GF-D8 (cell line): ENCODE data around the gene MORC4.

Experiments
- DNase-seq: peaks from one replicate; lab custom pipeline; 2025; lab: John Stamatoyannopoulos, UW

Gene MORC4

DNA sequence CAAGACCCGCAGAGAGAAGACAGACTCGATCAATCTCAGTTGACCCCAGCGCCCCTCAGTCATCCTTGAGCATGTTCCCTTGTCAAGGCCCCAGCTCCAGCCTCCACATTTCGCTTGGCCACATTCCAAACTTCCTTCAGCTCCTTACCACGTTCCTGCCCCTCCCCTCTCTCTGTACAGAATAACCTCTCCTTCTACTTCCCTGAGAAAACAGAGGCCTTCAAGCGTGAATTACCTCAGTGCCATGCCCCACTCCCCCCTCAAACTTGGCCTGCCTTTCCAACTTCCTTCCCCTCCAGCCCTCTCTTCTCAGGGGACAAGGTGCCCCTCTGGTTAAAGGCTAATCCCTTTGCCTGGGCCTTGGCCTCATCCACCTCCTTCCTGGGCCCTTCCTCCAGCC, 93.7 kb downstream of the MORC4 start:
- DNase-seq: no peak

DNA sequence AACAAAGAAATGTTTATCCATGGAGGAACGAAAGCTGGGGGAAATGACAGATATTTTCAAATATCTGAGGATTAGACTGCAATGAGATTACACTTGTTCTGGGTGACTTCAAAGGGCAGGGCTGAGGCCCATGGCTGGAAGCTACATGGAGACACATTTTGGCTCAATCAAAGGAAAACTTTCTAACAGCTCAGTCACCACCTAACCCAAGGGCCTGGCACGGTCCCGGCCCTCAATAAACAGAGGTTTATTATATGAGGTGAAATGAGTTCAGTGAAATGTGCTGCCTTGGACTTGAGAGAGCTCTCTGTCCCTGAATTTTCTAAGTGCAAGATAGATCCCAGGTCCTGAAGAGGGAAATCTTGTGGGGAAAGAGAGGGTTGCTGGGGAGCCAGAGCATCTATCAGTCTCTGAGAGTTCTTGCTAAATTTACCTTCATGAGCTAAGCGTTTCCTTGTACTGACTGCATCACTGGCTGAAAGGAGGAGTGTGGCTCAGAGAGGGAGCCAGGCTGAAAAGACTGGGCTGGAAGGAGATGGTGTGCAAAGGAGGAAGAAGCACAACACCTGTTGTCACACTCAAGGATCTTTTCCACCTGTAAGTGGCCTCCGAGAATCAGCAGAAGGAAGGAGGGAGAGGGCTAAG, 94.8 kb downstream of the MORC4 start:
- no peak for DNase-seq

DNA sequence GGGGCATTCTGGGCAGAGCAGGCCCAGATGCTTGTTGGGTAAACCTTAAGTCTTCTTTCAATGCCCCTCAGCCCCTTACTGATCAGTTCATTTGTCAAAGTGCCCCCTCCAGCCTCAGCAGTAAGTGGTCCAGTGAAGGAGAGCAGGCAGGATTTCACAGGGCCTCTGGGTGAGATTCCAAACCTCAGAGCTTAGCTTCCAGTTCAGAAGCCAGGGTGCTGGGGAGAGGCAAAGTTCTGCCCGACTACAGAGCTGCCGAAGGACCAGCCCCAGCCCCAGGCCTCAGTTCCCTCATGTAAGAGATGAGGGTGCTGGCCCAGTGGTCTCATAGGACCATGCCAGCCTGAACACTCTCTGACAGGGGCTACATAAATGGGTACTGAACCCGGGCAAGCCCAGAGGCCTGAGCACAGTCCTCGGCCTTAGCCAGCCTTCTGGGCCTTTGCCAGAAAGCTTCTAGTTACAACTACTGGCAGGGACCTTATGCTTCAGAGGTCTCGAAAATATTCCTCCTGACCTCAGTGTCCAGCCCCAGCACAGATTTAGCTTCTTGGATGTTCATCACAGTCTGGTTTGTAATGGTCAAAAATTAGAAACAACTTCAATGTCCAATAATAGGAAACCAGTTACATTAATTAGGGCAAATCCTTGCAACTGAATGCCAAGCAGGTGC, 96.0 kb downstream of the MORC4 start:
- DNase-seq: no peak

DNA sequence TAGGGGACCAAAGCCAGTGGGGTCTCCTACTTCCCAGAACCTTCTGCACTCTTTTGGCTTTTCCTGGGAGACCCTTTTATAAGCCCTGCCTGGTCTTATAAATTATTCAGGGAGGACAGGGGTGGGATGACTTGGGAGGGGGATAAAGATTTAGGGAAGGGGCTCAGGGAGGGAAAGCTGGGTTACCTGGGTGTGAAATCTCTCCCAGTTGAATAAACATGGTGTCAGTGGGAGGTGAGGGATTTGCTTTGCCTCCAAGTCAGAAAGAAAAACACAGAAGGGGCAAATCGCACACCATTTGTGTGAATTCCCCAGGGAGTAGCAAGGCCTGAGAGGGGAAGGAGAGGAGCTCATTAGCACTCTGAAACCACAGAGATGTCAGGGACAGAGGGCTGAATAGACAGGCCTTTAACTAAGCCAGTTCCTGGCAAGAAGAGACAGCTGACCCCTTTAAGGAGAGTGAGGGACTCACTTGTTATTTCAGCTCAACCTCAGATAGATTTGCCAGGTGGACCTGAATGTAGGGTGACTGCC, 96.7 kb downstream of the MORC4 start, which contains the start of gene RIPPLY1:
Gene RIPPLY1, minus strand, starts transcription at position 51 of the 534 bp plus-strand sequence. CDS start 54 bp downstream, outside the sequence.
- DNase-seq: no peak

DNA sequence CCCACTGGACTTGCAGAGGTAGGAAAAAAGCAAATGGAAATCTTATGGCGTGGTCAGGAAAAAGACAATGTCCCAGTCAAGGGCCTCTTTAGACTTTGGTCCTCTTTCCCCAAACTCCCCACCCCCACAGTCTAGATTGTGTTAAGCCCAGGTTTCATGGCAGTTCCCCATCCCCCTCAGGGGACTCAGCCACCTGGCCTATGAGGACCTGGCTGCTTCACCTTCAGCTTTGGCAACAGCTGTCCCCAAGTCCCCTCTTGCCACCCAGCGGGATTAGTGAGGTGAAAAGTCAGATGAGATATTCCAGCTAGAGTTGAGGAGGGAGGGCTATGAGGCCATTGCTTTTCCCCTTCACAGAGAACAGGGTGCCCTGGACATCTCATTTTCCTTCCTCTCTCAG, 97.3 kb downstream of the MORC4 start:
- DNase-seq: no peak

DNA sequence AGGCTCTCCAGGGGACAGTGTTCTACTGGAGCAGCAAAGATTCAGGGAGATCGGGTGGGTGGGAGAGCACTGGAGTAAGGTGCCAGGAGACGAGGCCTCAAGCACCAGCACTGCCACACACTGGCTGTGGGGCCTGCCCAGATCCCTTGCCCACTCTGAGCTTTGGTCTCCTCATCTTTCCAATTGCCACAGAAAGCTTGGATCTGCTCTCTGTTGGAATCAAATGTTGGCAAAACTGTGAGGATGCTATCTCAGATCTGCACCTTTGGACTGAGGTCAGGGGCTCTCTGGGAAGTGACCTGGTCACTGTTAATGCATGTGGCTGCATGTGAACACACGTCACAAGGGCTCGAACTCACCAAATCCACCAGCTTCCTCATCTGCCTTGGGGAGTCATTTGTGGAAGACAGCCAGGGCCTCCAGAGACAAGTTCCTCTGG, 98.2 kb downstream of the MORC4 start:
- DNase-seq: no peak

DNA sequence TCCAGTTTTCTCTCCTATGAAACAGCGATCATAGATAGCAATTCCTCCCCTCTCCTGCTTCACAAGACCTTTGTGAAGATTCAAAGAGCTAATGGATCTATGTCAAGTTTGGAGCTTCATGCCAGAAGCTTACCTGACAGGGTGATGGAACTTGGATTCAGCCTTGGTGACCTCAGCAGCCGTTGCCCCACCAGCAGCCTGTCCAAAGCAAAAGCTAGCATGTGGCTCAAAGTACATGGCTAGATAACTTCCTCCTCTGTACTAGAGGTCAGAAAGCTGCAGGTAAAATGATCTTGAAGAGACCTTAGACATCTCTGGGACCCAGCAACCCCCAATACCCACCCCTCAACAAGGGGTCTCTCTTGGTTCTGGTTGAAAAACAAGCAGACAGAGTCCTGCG, 98.7 kb downstream of the MORC4 start:
- no peak for DNase-seq

DNA sequence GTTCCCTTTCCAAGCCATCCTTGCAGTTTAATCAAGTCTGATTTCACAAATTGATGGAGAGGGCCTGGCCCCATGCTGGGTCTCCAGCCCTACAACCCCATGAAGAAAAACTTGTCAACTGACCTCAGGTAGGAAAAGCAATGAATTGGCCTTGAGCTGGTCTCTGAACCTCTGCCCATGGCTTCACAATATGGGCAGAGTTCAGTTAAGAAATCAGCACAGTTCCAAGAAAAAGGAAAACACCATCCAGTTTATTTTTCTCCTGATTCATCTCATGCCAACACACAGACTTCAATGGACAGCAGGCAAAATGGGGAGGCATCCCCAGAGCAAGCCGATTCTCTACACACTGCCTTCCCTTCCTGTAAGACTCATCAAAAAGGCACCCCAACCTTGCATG, 100.2 kb downstream of the MORC4 start:
- DNase-seq: no peak

DNA sequence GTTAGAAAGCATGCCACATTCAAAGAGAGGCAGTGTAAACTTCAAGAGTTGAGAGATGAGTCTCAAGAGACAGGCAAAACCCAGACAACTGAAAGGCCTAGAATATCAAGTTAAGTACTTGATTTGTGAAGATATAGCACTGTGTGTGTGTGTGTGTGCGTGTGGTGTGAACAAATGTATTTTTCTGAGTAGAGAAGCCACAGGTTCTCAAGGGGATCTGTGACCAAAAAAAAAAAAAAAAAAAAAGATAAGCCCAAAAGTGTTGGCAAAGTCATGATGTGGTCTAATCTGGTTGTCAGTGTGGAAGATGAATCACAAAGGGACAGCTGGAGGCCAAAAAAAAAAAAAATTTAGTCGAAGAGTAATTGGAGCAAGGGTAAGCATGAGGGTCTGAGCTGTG, 100.7 kb downstream of the MORC4 start:
- no peak for DNase-seq

DNA sequence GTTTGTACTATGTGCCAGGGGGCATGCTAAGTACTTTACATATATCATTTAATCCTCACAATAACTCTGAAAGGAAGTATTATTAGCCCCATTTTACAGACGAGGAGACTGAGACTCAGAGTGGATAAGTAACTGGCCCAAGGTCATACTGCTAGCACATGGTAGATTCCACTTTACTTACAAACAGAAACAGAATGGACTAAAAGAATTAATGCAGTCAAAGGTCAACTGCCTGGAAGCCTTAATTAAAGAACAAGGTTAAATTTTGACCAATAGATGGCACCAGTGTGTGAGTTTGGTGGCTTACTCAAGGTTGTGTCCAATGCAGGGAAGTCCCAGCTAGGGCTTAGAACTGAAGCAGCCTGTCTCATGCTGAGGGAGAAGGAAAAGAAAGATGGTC, 101.5 kb downstream of the MORC4 start:
- no peak for DNase-seq

DNA sequence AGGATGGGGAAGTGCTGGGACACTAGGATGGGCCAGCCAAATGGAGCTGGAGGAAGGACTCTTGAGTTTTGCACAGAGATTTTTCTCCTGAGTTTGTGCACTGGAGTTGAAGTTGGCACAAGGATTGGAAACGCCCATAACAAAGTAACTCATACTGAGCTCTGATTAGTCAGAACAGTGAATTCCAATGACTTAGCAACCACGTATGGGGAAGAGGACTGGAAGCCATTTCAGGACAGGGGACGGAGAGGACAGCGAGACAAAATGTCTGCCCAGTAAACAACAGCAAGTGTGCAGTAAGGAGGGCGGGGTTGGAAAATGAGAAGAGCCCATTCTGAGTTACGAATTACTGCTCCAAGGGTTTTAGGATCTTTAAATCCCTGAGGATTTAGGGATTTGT, 102.8 kb downstream of the MORC4 start:
- no peak for DNase-seq

DNA sequence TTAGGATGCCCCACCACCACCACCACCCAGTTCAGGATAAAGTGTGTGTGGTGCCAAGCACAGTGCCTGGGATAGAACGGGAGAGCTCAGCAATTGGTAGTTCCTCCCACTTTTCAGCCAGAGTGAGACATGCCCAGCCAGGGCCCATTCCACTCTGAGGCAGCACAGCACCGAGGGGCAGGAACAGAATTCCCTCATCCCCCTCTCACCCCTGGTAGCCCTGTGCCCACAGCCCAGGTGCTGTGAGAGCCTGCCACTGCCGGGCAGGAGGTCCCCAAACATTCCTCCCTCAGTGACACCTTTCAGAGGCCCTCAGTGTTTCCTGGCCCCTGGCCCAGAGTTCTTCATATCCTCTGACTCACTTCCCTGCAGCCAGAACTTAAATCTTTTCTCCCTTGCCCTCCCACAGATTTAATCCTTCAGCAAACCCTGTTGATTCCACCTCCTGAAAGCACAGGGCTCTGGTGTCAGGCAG, 105.0 kb downstream of the MORC4 start:
- DNase-seq: no peak

DNA sequence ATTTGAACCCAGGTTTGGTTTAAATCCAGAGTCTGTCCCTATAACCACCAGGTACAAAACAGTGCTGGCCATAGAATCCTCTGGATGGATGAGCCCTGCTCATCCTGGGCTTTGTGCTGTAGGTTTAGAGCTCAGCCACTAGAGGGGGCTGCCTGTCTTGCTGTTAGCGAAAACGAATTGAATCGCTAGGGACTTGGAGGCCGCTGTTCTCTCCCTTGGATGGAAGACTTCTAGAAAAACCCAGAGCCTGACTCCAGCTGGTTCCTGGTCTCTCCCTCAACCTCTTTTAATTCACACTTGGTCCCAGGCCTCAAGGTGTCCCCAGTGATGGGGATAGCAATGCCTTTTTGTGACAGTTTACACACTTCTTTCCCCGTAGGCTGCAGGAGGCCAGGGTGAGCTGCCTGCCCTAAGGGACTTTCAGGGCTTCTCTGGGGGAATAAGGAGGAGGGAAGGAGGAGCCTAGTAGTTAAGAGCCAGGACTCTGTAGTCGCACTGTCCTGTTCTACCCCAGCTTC, 105.6 kb downstream of the MORC4 start:
- DNase-seq: no peak

DNA sequence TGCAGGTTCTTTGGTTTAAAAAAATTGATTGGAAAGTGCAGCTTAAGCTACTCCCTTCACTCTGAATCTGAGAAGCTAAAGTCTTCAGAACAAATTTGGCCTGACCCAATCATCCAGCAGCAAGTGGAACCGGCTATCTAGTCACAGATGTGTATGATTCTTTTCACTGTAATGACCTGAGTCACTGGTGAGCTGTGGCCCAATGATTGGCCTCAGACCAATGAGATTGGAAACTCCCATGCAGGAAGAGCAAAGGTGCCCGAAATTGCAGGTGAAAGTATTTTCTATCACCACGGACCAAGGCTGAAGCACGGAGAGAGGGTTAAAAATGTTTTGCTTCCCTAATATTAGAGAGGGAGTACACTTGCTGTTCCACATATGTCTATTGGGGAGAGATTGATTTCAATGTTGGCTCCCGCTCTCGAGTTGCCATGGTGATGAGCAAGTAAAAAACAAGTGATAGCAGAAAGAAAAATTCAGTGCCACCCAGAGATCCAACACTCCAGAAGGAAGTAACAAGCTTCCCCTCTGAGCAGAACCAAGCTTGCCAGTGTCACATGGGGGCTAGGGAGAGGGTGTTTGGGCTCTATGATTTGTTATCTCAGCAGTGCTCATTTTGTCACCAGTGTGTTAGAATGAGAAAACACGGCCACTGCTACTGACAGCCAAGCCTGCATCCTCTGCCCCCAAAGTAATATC, 108.1 kb downstream of the MORC4 start:
- no peak for DNase-seq
